HG03378 (cell line): Measurements from ENCODE around the gene SERGEF.

Experiments
- ATAC-seq: cut with Tn5 transposase; IDR thresholded peaks from one replicate; pipeline ENCODE4 v1.9.1; 2021; ENCODE audit warnings: mild to moderate bottlenecking, moderate library complexity; ENCODE audit not compliant: unreplicated experiment

Gene SERGEF

GRCh38 chr11:18012906-18013781 lies at the start of gene SERGEF:
SERGEF (minus strand) TSS chr11:18013047; CDS start chr11:18013010, 37 bp downstream.
- ATAC-seq: peak; percentile 77

GRCh38 chr11:18061351-18061750 lies 48.5 kb upstream of the SERGEF start:
- ATAC-seq: no peak

GRCh38 chr11:18056561-18057181 lies 43.8 kb upstream of the SERGEF start:
- ATAC-seq: no peak

- ATAC-seq: no peak
Observed at GRCh38 chr11:18054511-18055103, 41.8 kb upstream of the SERGEF start.

GRCh38 chr11:18050848-18051247 lies 38.0 kb upstream of the SERGEF start:
- no peak for ATAC-seq

- ATAC-seq: no peak
Observed at GRCh38 chr11:18046116-18046777, 33.4 kb upstream of the SERGEF start, which contains the start of gene TPH1. TPH1 (minus strand) TSS chr11:18046269; CDS start chr11:18040762, 5,507 bp downstream.

- ATAC-seq: no peak
Observed at GRCh38 chr11:18036456-18036855, 23.6 kb upstream of the SERGEF start.

- ATAC-seq: no peak
Observed at GRCh38 chr11:18027475-18027874, 14.6 kb upstream of the SERGEF start.

- no peak for ATAC-seq
Observed at GRCh38 chr11:18022419-18022818, 9.6 kb upstream of the SERGEF start.

GRCh38 chr11:18019650-18020049 lies 6.8 kb upstream of the SERGEF start:
- ATAC-seq: no peak

- no peak for ATAC-seq
Observed at GRCh38 chr11:18016789-18017188, 3.9 kb upstream of the SERGEF start.

GRCh38 chr11:18014876-18015275 lies 2.0 kb upstream of the SERGEF start:
- ATAC-seq: no peak

- no peak for ATAC-seq
Observed at GRCh38 chr11:18013790-18014507, 1.1 kb upstream of the SERGEF start.

- ATAC-seq: no peak
Observed at GRCh38 chr11:18012122-18012905, 533 bp downstream of the SERGEF start.

GRCh38 chr11:18011633-18012032 lies 1.2 kb downstream of the SERGEF start:
- ATAC-seq: no peak

- ATAC-seq: no peak
Observed at GRCh38 chr11:18010977-18011586, 1.8 kb downstream of the SERGEF start.

GRCh38 chr11:18010121-18010670 lies 2.7 kb downstream of the SERGEF start:
- ATAC-seq: no peak

GRCh38 chr11:18005376-18006129 lies 7.3 kb downstream of the SERGEF start:
- no peak for ATAC-seq
